Suprapubic skin (tissue), 4 donors: ENCODE measurements around the gene COL11A2. TPM values are rescaled to one million over a fixed set of nuclear protein-coding genes. Genes with fewer than 3 reads are reported as not detected.
A peak's percentile ranks its signal among the peaks of the same experiment; 100 is the strongest.
"Not testable (repeated sequence)": the region's sequence is repeated elsewhere in the genome, so short reads cannot be mapped to it uniquely, and the experiment has no call there.

Experiments
- DNase-seq, 2 donors: peaks; one replicate each; pipeline ENCODE4 v3.0.0-alpha.2; 2019; ENCODE audit warnings: low spot score in 2 of 2
- H3K27ac ChIP-seq: fragments of 200-600 bp; sonication (generic); one replicate; pipeline ENCODE4 v1.5.1; 2019
- H3K27me3 ChIP-seq: fragments of 200-600 bp; sonication (generic); one replicate; pipeline ENCODE4 v1.5.1; 2019
- H3K36me3 ChIP-seq: fragments of 200-600 bp; sonication (generic); one replicate; pipeline ENCODE4 v1.5.1; 2019
- H3K4me1 ChIP-seq: fragments of 200-600 bp; sonication (generic); one replicate; pipeline ENCODE4 v1.5.1; 2019
- H3K4me3 ChIP-seq: fragments of 200-600 bp; sonication (generic); one replicate; pipeline ENCODE4 v1.5.1; 2019; ENCODE audit warnings: mild to moderate bottlenecking
- H3K9me3 ChIP-seq: fragments of 200-600 bp; sonication (generic); one replicate; pipeline ENCODE4 v1.5.1; 2019
- CTCF ChIP-seq, 2 donors: fragments of 200-600 bp in 1 of 2; fragments of 450-650 bp in 1 of 2; sonication (generic) in 1 of 2; IDR thresholded peaks; one replicate each; pipeline ENCODE4 v1.5.1; 2016 to 2019; ENCODE audit warnings: antibody characterized with exemption in 2 of 2, mild to moderate bottlenecking in 1 of 2, moderate library complexity in 1 of 2
- EP300 ChIP-seq: sonication (generic); formaldehyde crosslinking; IDR thresholded peaks from one replicate; pipeline ENCODE4 v1.6.1; 2017; ENCODE audit warnings: antibody characterized with exemption
- POLR2A ChIP-seq, 2 donors: fragments of 450-650 bp; IDR thresholded peaks; one replicate each; pipeline ENCODE4 v1.6.1; 2017; ENCODE audit warnings: antibody characterized with exemption in 2 of 2, mild to moderate bottlenecking in 2 of 2, moderate library complexity in 2 of 2
- POLR2AphosphoS5 ChIP-seq, 3 donors: sonication (generic); formaldehyde crosslinking; IDR thresholded peaks; one replicate each; pipeline ENCODE4 v1.6.1; 2017; ENCODE audit warnings: antibody characterized with exemption in 3 of 3
- WGBS: methylation state at CpG from one replicate; pipeline ENCODE4 v1.1.5; 2018; 5-methylcytosine and 5-hydroxymethylcytosine counted together
- total RNA-seq, 4 donors: library from RNA; depleted of rRNA; stranded (reverse); fragments of >200 nt; gene quantifications; one replicate each; pipeline ENCODE4 v1.1.0, GENCODE V29; 2016

COL11A2 gene
- total RNA-seq, 4 donors from 2014 or later: 0.21 to 0.97 (median 0.40) TPM

- H3K27me3 ChIP-seq: peaks cover 27% of the 10 kb centered on the region
- peak in 1 of 2 donors; percentile 9 for DNase-seq
- TF ChIP-seq POLR2AphosphoS5 (IDR thresholded peaks at IDR 0.05) (no peak), EP300 (no peak), POLR2A (IDR thresholded peaks at IDR 0.05) (no peak), CTCF (IDR thresholded peaks at IDR 0.05) (no peak)
- no peaks in the 10 kb centered on the region for H3K36me3 ChIP-seq
- H3K27ac ChIP-seq: no peak overlapping the region
- no peaks in the 10 kb centered on the region for H3K4me1 ChIP-seq
- WGBS: 28% methylated on average over 6 of the region's 6 CpGs
- no peak overlapping the region for H3K4me3 ChIP-seq
- H3K9me3 ChIP-seq: no peaks in the 10 kb centered on the region
Measured at GRCh38 chr6:33235221-33235634, 43.0 kb upstream of the COL11A2 start.

- not testable (repeated sequence) for H3K27ac ChIP-seq, H3K4me1 ChIP-seq, H3K9me3 ChIP-seq, H3K36me3 ChIP-seq, H3K4me3 ChIP-seq
- 39% methylated on average over 14 of the region's 14 CpGs for WGBS
- peak in 1 of 2 donors; percentile 9 for DNase-seq
- peaks cover 23% of the 10 kb centered on the region for H3K27me3 ChIP-seq
Measured at GRCh38 chr6:33226503-33227120, 34.3 kb upstream of the COL11A2 start.

- Histone ChIP-seq H3K36me3 (no peaks in the 10 kb centered on the region), H3K4me3 (no peak overlapping the region), H3K27me3 (peaks cover 13% of the 10 kb centered on the region), H3K4me1 (peaks cover 17% of the 10 kb centered on the region), H3K27ac (no peak overlapping the region), H3K9me3 (no peaks in the 10 kb centered on the region)
- peak; percentile 11 to 24 for DNase-seq
- 73% methylated on average over 3 of the region's 3 CpGs for WGBS
- TF ChIP-seq POLR2A (IDR thresholded peaks at IDR 0.05) (no peak), EP300 (no peak), POLR2AphosphoS5 (IDR thresholded peaks at IDR 0.05) (no peak), CTCF (IDR thresholded peaks at IDR 0.05) (no peak)
Measured at GRCh38 chr6:33217681-33218080, 25.4 kb upstream of the COL11A2 start.

- Histone ChIP-seq H3K27me3 (peaks cover 10% of the 10 kb centered on the region), H3K9me3 (no peaks in the 10 kb centered on the region), H3K36me3 (no peaks in the 10 kb centered on the region), H3K4me3 (no peak overlapping the region), H3K27ac (no peak overlapping the region), H3K4me1 (peaks cover 21% of the 10 kb centered on the region)
- no peak for TF ChIP-seq POLR2A (IDR thresholded peaks at IDR 0.05)
- no peak for TF ChIP-seq POLR2AphosphoS5 (IDR thresholded peaks at IDR 0.05)
- no peak for TF ChIP-seq EP300
- no peak for TF ChIP-seq CTCF (IDR thresholded peaks at IDR 0.05)
- DNase-seq: peak; percentile 24 to 40
- 78% methylated on average over 6 of the region's 6 CpGs for WGBS
Measured at GRCh38 chr6:33217246-33217645, 25.0 kb upstream of the COL11A2 start.

- peak in 1 of 2 donors; percentile 48 for DNase-seq
- no peaks in the 10 kb centered on the region for H3K36me3 ChIP-seq
- H3K4me3 ChIP-seq: no peak overlapping the region
- WGBS: 86% methylated on average over 2 of the region's 4 CpGs
- no peak overlapping the region for H3K27ac ChIP-seq
- TF ChIP-seq CTCF (IDR thresholded peaks at IDR 0.05) (no peak), POLR2AphosphoS5 (IDR thresholded peaks at IDR 0.05) (no peak), POLR2A (IDR thresholded peaks at IDR 0.05) (no peak), EP300 (no peak)
- peaks cover 22% of the 10 kb centered on the region for H3K4me1 ChIP-seq
- H3K9me3 ChIP-seq: no peaks in the 10 kb centered on the region
- peaks cover 3% of the 10 kb centered on the region for H3K27me3 ChIP-seq
Measured at GRCh38 chr6:33216117-33216649, 23.9 kb upstream of the COL11A2 start.
